Activated CD4-positive, alpha-beta T cell treated with anti-CD3 and anti-CD28 coated beads, Interleukin-2, amount 50 U/mL, for 1 hour (primary cell): ENCODE measurements around the gene HLF.

Source experiments
- DNase-seq: peaks from one replicate; pipeline ENCODE4 v3.0.0-alpha.2; 2020

The HLF gene

GRCh38 chr17:55334285-55334684 is 69.5 kb downstream of the HLF start:
- DNase-seq: no peak

DNA sequence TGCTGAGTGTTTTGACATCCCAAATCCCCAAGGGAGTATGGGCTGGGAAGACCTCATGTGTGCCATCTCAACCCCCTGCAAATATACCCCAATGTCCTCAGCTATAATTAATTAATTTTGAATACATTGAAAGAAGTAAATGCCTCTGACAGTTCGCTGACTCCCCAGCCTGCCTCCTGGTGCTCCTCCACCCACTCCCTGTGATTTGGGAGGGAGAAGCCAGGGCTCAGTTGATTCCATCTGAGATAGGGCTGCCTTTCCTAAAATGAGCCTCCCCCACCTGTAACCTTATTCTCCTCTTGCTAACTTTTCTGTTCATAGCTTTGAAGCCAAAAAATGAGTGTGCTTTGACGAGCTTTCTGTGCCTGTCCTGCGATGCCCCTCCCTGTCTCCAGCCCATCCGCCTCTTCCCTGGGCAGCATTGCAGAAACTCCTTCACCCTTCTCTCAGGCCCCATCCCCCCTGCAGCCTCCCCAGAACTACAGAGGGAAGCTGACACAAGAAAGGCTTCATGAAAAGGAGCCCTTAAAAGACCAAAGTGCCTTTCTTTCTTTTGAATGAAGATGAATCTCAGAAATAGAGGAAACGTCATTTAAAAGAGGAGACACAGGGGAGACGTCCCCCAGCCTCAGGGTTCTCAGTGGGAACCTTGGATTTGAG is 70.3 kb downstream of the HLF start:
- DNase-seq: no peak

- DNase-seq: no peak
Observed at GRCh38 chr17:55335625-55336024, 70.9 kb downstream of the HLF start.

GRCh38 chr17:55336426-55336825 is 71.7 kb downstream of the HLF start:
- DNase-seq: no peak

- no peak for DNase-seq
Observed at GRCh38 chr17:55340176-55340575, 75.4 kb downstream of the HLF start.

DNA sequence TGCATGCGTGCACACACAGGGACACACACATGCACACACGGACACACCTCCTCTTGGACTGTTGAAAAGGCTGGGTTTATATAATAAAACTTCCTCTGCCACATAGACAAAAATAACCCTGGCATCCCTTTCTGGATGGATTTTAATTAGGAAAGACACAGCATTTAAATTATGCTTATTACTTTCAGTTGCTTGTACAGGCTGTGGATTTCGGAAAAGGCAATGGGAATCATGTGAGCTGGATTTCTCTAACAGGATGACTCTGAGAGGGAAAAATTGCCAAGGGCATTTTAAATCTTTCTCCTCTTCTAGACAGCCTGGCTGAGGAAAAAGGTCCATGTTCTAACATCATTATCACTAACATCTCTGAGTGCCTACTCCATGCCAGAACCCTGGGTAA is 75.9 kb downstream of the HLF start:
- DNase-seq: no peak

GRCh38 chr17:55341432-55341831 is 76.7 kb downstream of the HLF start:
- DNase-seq: no peak

DNA sequence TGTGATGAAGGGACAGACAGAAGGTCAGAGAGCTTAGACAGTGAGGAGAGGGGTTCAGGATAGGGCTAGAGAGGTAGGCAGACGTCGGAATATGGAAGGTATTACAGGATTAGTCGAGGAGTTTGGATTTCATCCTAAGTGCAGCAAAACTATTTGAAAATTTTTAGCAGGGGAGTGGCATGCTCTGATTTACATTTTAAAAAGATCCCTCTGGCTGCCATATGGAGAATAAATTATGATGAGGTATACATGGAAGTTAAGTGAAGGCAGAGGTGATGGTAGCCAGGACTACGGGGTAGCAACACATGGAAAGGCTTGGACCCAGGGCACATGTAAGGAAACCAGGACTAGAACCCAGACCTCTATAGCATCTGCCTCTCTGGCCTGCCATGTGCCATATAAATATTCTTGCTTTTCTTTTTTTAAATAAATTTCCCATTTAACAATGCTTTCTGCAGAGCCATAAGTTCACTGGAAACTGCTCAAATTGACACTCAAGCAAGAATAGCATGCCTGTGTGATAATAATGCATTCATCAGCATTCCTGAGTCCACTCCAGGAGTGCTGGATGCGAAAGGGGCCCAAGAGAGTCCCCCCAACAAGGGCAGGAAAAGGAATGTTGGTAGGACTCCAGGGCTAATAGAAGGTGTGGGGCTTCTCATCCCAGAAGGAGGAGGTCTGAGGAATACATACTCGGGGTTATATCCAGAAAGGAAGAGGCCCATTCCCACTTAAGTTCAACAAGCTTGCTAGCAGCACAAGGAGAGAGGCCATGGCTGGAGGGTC is 78.2 kb downstream of the HLF start:
- DNase-seq: no peak

DNA sequence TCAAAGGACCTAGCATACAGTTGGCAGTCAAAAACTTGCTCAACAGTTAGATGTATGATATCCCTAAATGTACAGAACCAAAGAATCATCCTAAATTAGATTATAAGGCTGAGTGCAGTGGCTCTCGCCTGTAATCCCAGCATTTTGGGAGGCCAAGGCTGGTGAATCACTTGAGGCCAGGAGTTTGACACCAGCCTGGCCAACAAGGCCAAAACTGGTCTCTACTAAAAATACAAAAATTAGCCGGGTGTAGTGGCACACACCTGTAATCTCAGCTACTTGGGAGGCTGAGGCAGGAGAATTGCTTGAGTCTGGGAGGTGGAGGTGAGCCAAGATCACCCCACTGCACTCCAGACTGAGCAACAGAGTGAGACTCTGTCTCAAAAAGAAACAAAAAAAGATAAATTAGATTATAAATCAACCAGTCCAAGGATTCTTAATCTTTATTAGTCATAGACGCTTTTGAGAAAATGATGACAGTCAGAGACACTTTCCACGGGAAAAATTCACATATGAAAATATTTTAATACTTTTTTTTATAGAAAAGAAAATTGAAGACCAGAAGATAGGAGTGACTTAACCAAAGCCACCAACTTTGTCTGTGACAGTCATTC is 79.2 kb downstream of the HLF start:
- no peak for DNase-seq

DNA sequence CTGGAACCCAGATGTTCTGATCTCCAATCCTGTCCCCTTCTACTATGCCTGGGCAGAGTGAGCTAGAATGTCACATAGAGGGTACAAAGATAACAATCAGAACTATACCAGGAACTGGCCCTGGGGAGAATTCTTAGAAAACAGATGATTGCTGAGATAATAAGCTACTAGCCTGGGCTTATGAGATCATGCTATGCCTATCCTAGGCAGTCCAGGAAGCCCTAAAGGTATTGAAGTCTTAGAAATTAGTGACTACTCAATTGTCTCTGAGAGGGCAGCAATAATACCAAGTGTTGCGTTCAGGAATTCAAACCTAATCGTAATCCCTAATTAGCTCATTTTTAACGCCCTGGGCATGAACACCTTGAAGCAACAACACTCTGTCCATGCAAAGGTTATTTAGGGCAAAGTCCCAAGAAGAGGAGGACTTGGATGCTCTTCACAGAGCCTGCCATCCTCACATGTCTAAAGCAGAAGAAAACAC is 79.8 kb downstream of the HLF start:
- DNase-seq: no peak

GRCh38 chr17:55345132-55345531 is 80.4 kb downstream of the HLF start:
- no peak for DNase-seq

DNA sequence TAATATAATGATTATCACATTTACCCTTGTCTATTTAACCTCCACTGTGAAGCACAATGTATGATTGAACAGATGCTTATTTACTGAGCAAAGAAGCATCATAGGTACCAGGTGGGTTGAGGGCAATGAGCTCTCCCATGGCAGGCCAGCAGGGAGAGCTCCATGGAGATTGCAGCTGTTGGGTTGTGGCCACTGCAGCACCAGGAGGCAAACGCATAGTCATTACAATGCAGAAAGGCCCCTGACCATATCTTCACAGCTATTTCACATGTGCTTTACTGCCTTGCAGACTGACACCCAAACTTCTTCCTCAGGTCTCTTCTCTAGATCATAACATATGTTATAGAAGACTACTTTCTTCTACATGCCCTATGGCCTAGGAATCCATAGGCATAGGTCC is 81.9 kb downstream of the HLF start:
- DNase-seq: no peak

DNA sequence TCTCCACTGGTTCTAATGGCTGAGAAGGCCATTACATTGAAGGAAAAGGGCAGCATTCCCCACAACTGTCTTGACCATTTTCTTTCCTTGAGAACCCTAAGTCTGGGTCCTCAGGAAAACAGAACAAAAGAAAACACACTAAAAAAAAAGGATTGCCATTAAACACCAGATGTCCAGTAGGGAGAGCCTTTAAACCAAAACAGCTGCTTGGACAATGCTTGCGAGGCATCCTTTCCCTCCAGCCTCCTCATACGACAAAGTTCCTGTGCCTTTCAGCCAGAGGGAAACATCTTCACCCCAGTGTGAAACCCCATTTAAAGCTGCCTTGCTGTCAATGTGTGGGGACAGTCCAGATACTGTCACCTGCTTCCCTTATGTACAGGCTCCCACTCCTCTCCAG is 82.6 kb downstream of the HLF start:
- DNase-seq: no peak

DNA sequence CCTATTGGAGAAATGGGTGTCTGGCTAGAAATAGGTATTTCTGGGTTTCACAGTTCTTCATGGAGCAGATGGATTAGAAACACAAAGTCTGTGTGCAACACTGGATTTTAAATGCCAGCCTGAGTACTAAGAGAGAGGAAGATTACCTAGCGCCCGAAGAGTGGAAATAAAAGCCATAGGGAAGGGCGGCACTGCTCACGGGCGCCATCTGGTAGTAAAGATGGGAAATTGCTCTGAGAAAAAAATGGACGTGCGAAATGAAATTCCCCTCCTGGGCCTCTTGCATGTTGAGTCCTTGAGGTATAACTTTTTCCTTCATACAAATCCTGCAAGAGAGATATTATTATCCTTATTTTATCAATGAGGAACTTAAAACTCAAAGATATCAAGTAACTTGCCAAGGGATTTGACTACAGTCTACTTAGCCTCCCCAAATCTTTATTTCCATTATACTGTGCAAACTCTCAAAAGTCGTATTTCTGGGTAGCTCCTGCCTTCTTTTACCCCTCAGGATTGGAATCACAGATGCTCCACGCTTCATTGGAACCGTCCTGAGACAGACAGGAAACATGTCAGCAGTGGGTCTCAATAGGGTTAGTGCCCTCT is 84.1 kb downstream of the HLF start:
- peak; percentile 21 for DNase-seq

- DNase-seq: no peak
Observed at GRCh38 chr17:55350825-55351205, 86.1 kb downstream of the HLF start.

GRCh38 chr17:55351226-55351625 is 86.5 kb downstream of the HLF start:
- DNase-seq: no peak

DNA sequence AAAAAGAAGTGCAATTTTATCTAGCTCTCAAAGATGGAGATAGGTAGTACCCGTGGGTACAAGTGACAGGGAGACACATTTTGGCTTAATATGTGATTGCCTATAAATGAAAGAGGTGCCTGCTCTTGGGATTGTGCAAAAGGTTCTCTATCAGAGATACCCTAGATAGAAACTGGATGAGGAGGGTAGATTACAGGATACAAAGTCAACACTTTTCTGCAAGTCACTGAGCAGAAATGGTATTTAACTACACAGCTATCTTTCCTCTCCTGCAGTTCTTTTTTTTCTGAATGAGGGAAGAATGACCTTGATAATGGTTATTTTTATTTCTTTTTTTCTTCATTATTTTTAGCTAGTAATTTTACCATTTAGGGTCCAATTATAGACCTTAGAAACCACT is 89.2 kb downstream of the HLF start:
- no peak for DNase-seq

DNA sequence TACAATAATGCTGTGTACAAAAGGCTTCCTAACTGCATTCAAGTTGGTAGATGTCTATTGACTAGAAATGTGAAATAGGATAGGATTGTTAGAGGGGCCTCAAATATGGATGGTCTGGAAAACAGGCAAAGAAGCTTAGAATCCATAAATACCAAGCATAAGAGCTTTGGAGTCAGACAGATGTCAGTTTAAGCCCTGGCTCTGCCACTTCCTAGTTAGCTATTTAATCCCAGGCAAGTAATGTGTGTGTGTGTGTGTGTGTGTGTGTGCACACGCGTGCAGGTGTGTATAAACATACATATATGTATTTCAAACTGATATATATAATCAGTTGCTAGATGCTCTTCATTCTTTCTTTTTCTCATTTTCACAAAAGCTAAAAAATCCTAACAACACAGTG is 90.2 kb downstream of the HLF start:
- no peak for DNase-seq

DNA sequence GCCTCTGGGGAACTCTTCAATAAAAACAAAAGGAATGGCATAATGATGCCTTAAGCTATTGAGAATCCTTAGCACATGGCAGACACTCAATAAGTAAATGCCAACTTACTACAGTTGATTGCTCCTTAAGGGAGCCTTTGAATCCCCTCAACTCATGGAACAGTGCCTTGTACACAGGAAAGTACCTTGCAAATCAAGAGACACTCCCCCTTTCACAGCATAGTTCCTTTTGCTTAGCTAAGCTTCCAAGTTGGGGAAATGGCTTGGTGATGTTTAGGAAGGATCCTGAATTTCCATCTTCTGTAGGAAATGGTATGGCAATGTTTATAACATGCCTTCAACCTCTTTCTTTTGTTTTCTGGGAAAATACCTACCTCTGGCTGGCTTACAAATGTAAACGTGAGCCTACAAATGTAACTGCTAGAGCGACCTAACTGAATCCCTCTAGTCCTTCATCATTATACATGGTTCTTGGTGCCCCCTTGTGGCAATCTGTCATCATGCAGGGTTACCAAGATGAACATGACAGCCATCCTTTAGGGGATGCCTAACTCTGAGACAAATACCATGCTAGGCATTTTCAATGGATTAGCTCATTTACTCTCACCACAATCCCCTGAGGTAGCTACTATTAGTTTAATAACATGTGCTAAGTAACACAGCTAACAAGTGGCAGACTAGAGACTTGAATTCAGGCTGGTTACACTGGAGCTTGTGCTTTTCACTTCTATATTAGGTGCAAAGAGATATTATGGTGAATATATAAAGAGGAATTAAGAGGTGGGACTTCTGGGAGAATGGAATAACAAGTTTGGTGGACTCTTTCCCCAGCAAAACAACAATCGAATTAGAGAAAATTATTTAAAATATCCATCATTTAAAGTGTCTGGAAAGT is 91.9 kb downstream of the HLF start:
- DNase-seq: peak; percentile 68

DNA sequence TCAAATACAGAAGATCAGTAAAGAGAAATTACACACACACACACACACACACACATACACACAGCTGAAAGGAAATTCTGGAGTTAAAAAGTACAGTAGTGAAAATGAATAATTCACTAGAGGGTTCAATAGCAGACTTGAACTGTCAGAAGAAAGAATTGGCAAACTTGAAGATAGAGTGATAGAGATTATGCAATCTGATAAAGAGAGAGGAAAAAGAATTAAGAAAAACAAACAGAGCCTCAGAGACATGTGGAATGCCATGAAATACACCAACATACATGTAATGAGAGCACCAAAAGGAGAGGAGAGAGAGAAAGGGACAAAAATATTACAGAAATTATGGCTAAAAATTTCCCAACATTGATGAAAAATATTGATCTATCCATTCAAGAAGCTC is 96.2 kb downstream of the HLF start:
- no peak for DNase-seq

DNA sequence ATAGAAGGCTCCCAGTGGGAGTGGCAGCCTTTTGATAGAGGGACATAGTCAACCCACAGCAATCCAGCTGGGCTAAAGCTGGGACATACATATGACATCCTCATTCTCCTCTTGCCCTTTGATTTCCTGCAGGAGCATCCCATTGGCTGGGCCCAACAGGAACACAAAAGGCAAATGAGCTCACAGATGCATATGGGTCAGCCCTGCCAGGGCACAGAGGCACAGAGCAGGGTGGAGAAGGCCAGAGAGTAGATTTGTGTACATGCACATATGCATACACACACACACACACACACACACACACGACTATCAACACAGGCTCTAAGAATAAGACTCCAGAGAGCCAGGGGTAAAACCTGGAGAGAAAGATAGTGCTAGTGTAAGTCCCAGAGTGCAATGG is 98.3 kb downstream of the HLF start:
- no peak for DNase-seq

- DNase-seq: no peak
Observed at GRCh38 chr17:55366020-55366481, 101.3 kb downstream of the HLF start.

DNA sequence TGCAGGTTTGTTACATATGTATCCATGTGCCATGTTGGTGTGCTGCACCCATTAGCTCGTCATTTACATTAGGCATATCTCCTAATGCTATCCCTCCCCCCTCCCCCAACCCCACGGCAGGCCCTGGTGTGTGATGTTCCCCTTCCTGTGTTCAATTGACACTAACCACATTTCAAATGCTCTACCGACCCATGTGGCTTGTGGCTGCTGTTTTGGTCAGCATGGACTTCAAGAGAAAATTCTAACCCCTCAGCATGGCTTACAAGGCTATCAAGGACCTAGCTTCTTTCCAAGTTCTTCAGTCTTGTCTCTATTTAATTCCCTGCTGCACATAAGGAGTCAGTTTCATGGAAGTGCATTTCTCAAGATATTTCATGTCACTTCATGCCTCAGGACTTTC is 103.9 kb downstream of the HLF start:
- no peak for DNase-seq
